ENCODE data around the gene EEFSEC. TPM values are rescaled to one million over a fixed set of nuclear protein-coding genes. Genes with fewer than 3 reads are reported as not detected.

The EEFSEC gene
- total and polyA plus RNA-seq, 2 experiments from 2014 or later = 10.1 to 16.2 TPM

DNA sequence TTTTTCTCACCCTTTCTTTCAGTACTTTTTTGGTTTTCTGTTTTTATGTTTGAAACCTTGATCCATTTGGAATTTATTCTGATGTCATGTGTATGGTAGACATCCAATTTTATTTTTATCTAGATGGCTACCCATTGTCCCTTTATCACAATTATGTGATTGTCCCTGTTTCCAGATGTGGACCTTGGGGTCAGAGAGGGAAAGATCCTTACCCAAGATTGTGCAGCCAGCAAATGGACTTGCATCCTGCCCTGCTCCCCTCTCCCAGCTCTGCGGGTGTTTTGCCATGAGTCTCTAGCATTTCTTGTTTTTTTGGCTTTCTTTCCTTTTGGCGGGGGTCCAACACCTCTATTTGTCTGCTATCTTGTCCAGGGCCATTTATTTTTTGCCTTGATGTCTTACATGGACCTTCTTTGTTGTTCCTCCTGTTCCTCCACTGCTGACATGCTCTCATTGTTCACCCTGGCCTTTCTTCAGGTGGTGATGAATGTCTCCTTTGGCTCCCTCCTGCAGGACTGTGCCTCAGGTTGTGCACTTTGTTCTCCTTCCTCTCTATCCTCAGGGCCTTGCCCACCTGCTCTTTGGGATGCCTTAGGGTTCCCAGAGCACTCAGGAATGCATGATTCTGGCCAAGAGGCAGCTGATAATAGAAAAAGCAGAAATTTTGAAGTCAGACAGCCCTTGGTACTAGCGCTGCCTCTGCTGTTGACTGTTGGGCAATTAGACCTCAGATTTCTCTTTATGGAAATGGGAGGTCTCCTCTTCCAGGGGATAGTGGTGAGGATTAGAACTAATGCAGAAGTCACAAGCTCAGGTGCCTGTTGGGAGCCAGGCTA lies 84.3 kb downstream of the EEFSEC start:
- no peak overlapping the region for H3K4me3 Mint-ChIP-seq
- no peaks in the 10 kb centered on the region for H3K9me3 Mint-ChIP-seq
- Histone ChIP-seq H3K4me2 (no peak overlapping the region), H3K27ac (ENCODE audit: low read depth) (no peak overlapping the region), H2AFZ (no peak overlapping the region), H3K9me2 (ENCODE audit: insufficient read depth) (no peaks in the 10 kb centered on the region), H3K4me3 (no peak overlapping the region), H3K36me3 (ENCODE audit: insufficient read depth) (no peaks in the 10 kb centered on the region), H3K4me1 (ENCODE audit: insufficient read depth) (no peaks in the 10 kb centered on the region), H4K20me1 (replicated peaks; ENCODE audit: insufficient read depth) (no peaks in the 10 kb centered on the region; the same call in 1 of the 2 replicates), H3F3A (replicated peaks; ENCODE audit: low read depth) (no peaks in the 10 kb centered on the region), H3K79me2 (replicated peaks; ENCODE audit: insufficient read depth) (no peaks in the 10 kb centered on the region), H3K27me3 (ENCODE audit: insufficient read depth) (no peaks in the 10 kb centered on the region)
- TF ChIP-seq, protein P1, sequence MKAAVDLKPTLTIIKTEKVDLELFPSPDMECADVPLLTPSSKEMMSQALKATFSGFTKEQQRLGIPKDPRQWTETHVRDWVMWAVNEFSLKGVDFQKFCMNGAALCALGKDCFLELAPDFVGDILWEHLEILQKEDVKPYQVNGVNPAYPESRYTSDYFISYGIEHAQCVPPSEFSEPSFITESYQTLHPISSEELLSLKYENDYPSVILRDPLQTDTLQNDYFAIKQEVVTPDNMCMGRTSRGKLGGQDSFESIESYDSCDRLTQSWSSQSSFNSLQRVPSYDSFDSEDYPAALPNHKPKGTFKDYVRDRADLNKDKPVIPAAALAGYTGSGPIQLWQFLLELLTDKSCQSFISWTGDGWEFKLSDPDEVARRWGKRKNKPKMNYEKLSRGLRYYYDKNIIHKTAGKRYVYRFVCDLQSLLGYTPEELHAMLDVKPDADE (IDR thresholded peaks at IDR 0.05) = no peak
- no peak for TF ChIP-seq JUNB (IDR thresholded peaks at IDR 0.05; ENCODE audit: unreplicated experiment)
- TF ChIP-seq, protein P2, sequence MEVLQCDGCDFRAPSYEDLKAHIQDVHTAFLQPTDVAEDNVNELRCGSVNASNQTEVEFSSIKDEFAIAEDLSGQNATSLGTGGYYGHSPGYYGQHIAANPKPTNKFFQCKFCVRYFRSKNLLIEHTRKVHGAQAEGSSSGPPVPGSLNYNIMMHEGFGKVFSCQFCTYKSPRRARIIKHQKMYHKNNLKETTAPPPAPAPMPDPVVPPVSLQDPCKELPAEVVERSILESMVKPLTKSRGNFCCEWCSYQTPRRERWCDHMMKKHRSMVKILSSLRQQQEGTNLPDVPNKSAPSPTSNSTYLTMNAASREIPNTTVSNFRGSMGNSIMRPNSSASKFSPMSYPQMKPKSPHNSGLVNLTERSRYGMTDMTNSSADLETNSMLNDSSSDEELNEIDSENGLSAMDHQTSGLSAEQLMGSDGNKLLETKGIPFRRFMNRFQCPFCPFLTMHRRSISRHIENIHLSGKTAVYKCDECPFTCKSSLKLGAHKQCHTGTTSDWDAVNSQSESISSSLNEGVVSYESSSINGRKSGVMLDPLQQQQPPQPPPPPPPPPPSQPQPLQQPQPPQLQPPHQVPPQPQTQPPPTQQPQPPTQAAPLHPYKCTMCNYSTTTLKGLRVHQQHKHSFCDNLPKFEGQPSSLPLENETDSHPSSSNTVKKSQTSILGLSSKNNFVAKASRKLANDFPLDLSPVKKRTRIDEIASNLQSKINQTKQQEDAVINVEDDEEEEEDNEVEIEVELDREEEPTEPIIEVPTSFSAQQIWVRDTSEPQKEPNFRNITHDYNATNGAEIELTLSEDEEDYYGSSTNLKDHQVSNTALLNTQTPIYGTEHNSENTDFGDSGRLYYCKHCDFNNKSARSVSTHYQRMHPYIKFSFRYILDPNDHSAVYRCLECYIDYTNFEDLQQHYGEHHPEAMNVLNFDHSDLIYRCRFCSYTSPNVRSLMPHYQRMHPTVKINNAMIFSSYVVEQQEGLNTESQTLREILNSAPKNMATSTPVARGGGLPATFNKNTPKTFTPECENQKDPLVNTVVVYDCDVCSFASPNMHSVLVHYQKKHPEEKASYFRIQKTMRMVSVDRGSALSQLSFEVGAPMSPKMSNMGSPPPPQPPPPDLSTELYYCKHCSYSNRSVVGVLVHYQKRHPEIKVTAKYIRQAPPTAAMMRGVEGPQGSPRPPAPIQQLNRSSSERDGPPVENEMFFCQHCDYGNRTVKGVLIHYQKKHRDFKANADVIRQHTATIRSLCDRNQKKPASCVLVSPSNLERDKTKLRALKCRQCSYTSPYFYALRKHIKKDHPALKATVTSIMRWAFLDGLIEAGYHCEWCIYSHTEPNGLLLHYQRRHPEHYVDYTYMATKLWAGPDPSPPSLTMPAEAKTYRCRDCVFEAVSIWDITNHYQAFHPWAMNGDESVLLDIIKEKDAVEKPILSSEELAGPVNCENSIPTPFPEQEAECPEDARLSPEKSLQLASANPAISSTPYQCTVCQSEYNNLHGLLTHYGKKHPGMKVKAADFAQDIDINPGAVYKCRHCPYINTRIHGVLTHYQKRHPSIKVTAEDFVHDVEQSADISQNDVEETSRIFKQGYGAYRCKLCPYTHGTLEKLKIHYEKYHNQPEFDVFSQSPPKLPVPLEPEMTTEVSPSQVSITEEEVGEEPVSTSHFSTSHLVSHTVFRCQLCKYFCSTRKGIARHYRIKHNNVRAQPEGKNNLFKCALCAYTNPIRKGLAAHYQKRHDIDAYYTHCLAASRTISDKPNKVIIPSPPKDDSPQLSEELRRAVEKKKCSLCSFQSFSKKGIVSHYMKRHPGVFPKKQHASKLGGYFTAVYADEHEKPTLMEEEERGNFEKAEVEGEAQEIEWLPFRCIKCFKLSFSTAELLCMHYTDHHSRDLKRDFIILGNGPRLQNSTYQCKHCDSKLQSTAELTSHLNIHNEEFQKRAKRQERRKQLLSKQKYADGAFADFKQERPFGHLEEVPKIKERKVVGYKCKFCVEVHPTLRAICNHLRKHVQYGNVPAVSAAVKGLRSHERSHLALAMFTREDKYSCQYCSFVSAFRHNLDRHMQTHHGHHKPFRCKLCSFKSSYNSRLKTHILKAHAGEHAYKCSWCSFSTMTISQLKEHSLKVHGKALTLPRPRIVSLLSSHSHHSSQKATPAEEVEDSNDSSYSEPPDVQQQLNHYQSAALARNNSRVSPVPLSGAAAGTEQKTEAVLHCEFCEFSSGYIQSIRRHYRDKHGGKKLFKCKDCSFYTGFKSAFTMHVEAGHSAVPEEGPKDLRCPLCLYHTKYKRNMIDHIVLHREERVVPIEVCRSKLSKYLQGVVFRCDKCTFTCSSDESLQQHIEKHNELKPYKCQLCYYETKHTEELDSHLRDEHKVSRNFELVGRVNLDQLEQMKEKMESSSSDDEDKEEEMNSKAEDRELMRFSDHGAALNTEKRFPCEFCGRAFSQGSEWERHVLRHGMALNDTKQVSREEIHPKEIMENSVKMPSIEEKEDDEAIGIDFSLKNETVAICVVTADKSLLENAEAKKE (CRISPR knock-in tag; IDR thresholded peaks at IDR 0.05) = no peak
- TF ChIP-seq ZNF331 (CRISPR knock-in tag; IDR thresholded peaks at IDR 0.05; ENCODE audit: low read depth) = no peak
- no peak for TF ChIP-seq EZH2phosphoT487 (IDR thresholded peaks at IDR 0.05; ENCODE audit: unreplicated experiment)
- TF ChIP-seq EZH2 (IDR thresholded peaks at IDR 0.05; ENCODE audit: low read depth, unreplicated experiment) = no peak
- TF ChIP-seq, protein P3, sequence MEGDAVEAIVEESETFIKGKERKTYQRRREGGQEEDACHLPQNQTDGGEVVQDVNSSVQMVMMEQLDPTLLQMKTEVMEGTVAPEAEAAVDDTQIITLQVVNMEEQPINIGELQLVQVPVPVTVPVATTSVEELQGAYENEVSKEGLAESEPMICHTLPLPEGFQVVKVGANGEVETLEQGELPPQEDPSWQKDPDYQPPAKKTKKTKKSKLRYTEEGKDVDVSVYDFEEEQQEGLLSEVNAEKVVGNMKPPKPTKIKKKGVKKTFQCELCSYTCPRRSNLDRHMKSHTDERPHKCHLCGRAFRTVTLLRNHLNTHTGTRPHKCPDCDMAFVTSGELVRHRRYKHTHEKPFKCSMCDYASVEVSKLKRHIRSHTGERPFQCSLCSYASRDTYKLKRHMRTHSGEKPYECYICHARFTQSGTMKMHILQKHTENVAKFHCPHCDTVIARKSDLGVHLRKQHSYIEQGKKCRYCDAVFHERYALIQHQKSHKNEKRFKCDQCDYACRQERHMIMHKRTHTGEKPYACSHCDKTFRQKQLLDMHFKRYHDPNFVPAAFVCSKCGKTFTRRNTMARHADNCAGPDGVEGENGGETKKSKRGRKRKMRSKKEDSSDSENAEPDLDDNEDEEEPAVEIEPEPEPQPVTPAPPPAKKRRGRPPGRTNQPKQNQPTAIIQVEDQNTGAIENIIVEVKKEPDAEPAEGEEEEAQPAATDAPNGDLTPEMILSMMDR (conservative IDR thresholded peaks at IDR 0.05; ENCODE audit: low read depth in 2 of 2) = no peak
- no peak for TF ChIP-seq ZNF114 (CRISPR knock-in tag; IDR thresholded peaks at IDR 0.05)
- no peak for TF ChIP-seq POLR2AphosphoS5 (IDR thresholded peaks at IDR 0.05; ENCODE audit: low read depth)
- TF ChIP-seq CREB1 (CRISPR knock-in tag; IDR thresholded peaks at IDR 0.05; ENCODE audit: low read depth) = no peak
- no peak for TF ChIP-seq STAT1 (IDR thresholded peaks at IDR 0.05; ENCODE audit: unreplicated experiment)
- peaks cover 4% of the 10 kb centered on the region for H3K27me3 Mint-ChIP-seq (ENCODE audit: insufficient read depth, low read depth, poor library complexity)
- H3K36me3 Mint-ChIP-seq (ENCODE audit: low read depth) = no peaks in the 10 kb centered on the region
- H3K27ac Mint-ChIP-seq = no peak overlapping the region; the same call in 1 of the 2 replicates
- H3K4me1 Mint-ChIP-seq = peaks cover 23% of the 10 kb centered on the region
- ATAC-seq = no peak
- DNase-seq (ENCODE audit: low spot score) = no peak
